Upper lobe of left lung (tissue), 6 donors: ENCODE measurements around the gene PRRC2B. TPM values are rescaled to one million over a fixed set of nuclear protein-coding genes. Genes with fewer than 3 reads are reported as not detected.

Experiments
- ATAC-seq, 2 donors: fragments of 200-7000 bp; cut with Tn5 transposase; one replicate each; pipeline ENCODE4 v1.9.1; 2022; ENCODE audit warnings: mild to moderate bottlenecking in 2 of 2, moderate library complexity in 2 of 2; ENCODE audit not compliant: low FRiP score in 2 of 2
- DNase-seq, 2 donors: peaks; one replicate each; pipeline ENCODE4 v3.0.0-alpha.2; 2019 to 2020
- H3K27ac ChIP-seq, 4 donors: fragments of 200-600 bp; sonication (generic); one replicate each; pipeline ENCODE4 v1.5.1; 2016 to 2019
- H3K27me3 ChIP-seq, 4 donors: fragments of 200-600 bp; sonication (generic); one replicate each; pipeline ENCODE4 v1.5.1; 2017 to 2019
- H3K36me3 ChIP-seq, 4 donors: fragments of 200-600 bp; sonication (generic); one replicate each; pipeline ENCODE4 v1.5.1; 2016 to 2019
- H3K4me1 ChIP-seq, 4 donors: fragments of 200-600 bp; sonication (generic); one replicate each; pipeline ENCODE4 v1.5.1; 2018 to 2019
- H3K4me3 ChIP-seq, 4 donors: fragments of 200-600 bp; sonication (generic); one replicate each; pipeline ENCODE4 v1.5.1; 2017 to 2019; ENCODE audit warnings: mild to moderate bottlenecking in 2 of 4, moderate library complexity in 1 of 4
- H3K9me3 ChIP-seq, 4 donors: fragments of 200-600 bp; sonication (generic); one replicate each; pipeline ENCODE4 v1.5.1; 2018 to 2019
- CTCF ChIP-seq, 6 experiments: fragments of 450-650 bp in 4 of 6; fragments of 200-600 bp in 2 of 6; sonication (generic) in 2 of 6; IDR thresholded peaks; one replicate each; pipeline ENCODE4 v1.5.1; 2016 to 2019; ENCODE audit warnings: antibody characterized with exemption in 6 of 6
- EP300 ChIP-seq, 4 donors: sonication (generic); formaldehyde crosslinking; IDR thresholded peaks; one replicate each; pipeline ENCODE4 v1.5.1; 2017; ENCODE audit warnings: antibody characterized with exemption in 4 of 4, control low read depth in 2 of 4
- POLR2A ChIP-seq, 4 donors: fragments of 450-650 bp; IDR thresholded peaks; one replicate each; pipeline ENCODE4 v1.5.1; 2016 to 2017; ENCODE audit warnings: antibody characterized with exemption in 4 of 4, mild to moderate bottlenecking in 2 of 4
- POLR2AphosphoS5 ChIP-seq, 2 donors: sonication (generic); formaldehyde crosslinking; IDR thresholded peaks; one replicate each; pipeline ENCODE4 v1.5.1; 2017; ENCODE audit warnings: antibody characterized with exemption in 2 of 2
- WGBS, 2 donors: methylation state at CpG; one replicate each; pipeline ENCODE4 v1.1.5; 2017 to 2018; 5-methylcytosine and 5-hydroxymethylcytosine counted together
- total RNA-seq, 6 donors: library from RNA; depleted of rRNA in 4 of 6; stranded (reverse); fragments of >200 nt in 4 of 6; gene quantifications; one replicate each; pipeline versions ENCODE4 v1.1.0 to v1.2.1, GENCODE V29; 2016 to 2021
- donor health status: DM: no; HTN: no; CAD: no; lungs with moderate emphysema.
- donor health status: DM: no; HTN: yes; CAD: no; lungs with severe emphysema.

PRRC2B gene
- total RNA-seq, 6 donors from 2014 or later: 114 to 348 (median 186) TPM

- Histone ChIP-seq H3K27ac (no peak overlapping the region), H3K36me3 (peaks cover 36 to 100% (median 95%) of the 10 kb centered on the region in 4 donors), H3K9me3 (no peaks in the 10 kb centered on the region), H3K4me1 (no peaks in the 10 kb centered on the region), H3K4me3 (no peak overlapping the region), H3K27me3 (no peaks in the 10 kb centered on the region)
- DNase-seq (no peak), ATAC-seq (no peak)
- TF ChIP-seq EP300 (IDR thresholded peaks at IDR 0.05): no peak
- TF ChIP-seq POLR2AphosphoS5 (IDR thresholded peaks at IDR 0.05): no peak
- TF ChIP-seq CTCF (IDR thresholded peaks at IDR 0.05): no peak
- no peak for TF ChIP-seq POLR2A (IDR thresholded peaks at IDR 0.05)
- WGBS, 2 donors: 98 to 99% methylated on average over 6 to 9 of the region's 9 CpGs
These were observed 79.5 kb downstream of the PRRC2B start for GRCh38 chr9:131473198-131473885.

GRCh38 chr9:131473891-131474290 lies 80.0 kb downstream of the PRRC2B start:
- no peak overlapping the region for H3K4me3 ChIP-seq
- WGBS, 2 donors: 84 to 87% methylated on average over 10 of the region's 10 CpGs
- DNase-seq (no peak), ATAC-seq (no peak)
- H3K27ac ChIP-seq: no peak overlapping the region
- no peaks in the 10 kb centered on the region for H3K4me1 ChIP-seq
- no peaks in the 10 kb centered on the region for H3K27me3 ChIP-seq
- no peaks in the 10 kb centered on the region for H3K9me3 ChIP-seq
- no peak for TF ChIP-seq CTCF (IDR thresholded peaks at IDR 0.05)
- no peak for TF ChIP-seq POLR2A (IDR thresholded peaks at IDR 0.05)
- no peak for TF ChIP-seq EP300 (IDR thresholded peaks at IDR 0.05)
- no peak for TF ChIP-seq POLR2AphosphoS5 (IDR thresholded peaks at IDR 0.05)
- peaks cover 40 to 100% (median 94%) of the 10 kb centered on the region in 4 donors for H3K36me3 ChIP-seq

- WGBS, 2 donors: 92 to 93% methylated on average over 15 to 16 of the region's 16 CpGs
- no peak for DNase-seq
- no peaks in the 10 kb centered on the region for H3K4me1 ChIP-seq
- TF ChIP-seq POLR2AphosphoS5 (IDR thresholded peaks at IDR 0.05) (no peak), CTCF (IDR thresholded peaks at IDR 0.05) (no peak), EP300 (IDR thresholded peaks at IDR 0.05) (no peak), POLR2A (IDR thresholded peaks at IDR 0.05) (no peak)
- peaks cover 48 to 100% (median 93%) of the 10 kb centered on the region in 4 donors for H3K36me3 ChIP-seq
- H3K27me3 ChIP-seq: no peaks in the 10 kb centered on the region
- H3K27ac ChIP-seq: no peak overlapping the region
- no peaks in the 10 kb centered on the region for H3K9me3 ChIP-seq
- H3K4me3 ChIP-seq: no peak overlapping the region
- ATAC-seq: no peak
These were observed 80.8 kb downstream of the PRRC2B start for GRCh38 chr9:131474711-131475110.

GRCh38 chr9:131475111-131475955 lies 81.4 kb downstream of the PRRC2B start:
- Histone ChIP-seq H3K27me3 (no peaks in the 10 kb centered on the region), H3K4me1 (no peaks in the 10 kb centered on the region), H3K36me3 (peaks cover 48 to 100% (median 93%) of the 10 kb centered on the region in 4 donors), H3K4me3 (no peak overlapping the region), H3K27ac (no peak overlapping the region), H3K9me3 (no peaks in the 10 kb centered on the region)
- WGBS, 2 donors: 90 to 93% methylated on average over 13 to 43 of the region's 46 CpGs
- DNase-seq: peak in 1 of 2 donors; percentile 79
- no peak for TF ChIP-seq POLR2A (IDR thresholded peaks at IDR 0.05)
- no peak for TF ChIP-seq CTCF (IDR thresholded peaks at IDR 0.05)
- no peak for TF ChIP-seq POLR2AphosphoS5 (IDR thresholded peaks at IDR 0.05)
- no peak for TF ChIP-seq EP300 (IDR thresholded peaks at IDR 0.05)
- ATAC-seq: no peak
